NK-92 (cell line): ENCODE results near the gene SMOC2.
"Not testable (repeated sequence)": the region's sequence is repeated elsewhere in the genome, so short reads cannot be mapped to it uniquely, and the experiment has no call there.

ENCODE experiments used
- DNase-seq: peaks from one replicate; lab custom pipeline; 2025; ENCODE audit not compliant: unreplicated experiment; lab: John Stamatoyannopoulos, UW

SMOC2 gene

GRCh38 chr6:168599118-168599494 lies 158.1 kb downstream of the SMOC2 start:
- DNase-seq = no peak

- no peak for DNase-seq
Measured at GRCh38 chr6:168599769-168600330, 158.9 kb downstream of the SMOC2 start.

GRCh38 chr6:168600381-168600780 lies 159.4 kb downstream of the SMOC2 start:
- no peak for DNase-seq

- no peak for DNase-seq
Measured at GRCh38 chr6:168601111-168601510, 160.1 kb downstream of the SMOC2 start.

GRCh38 chr6:168601546-168601945 lies 160.6 kb downstream of the SMOC2 start:
- DNase-seq = no peak

- no peak for DNase-seq
Measured at GRCh38 chr6:168602576-168602975, 161.6 kb downstream of the SMOC2 start.

GRCh38 chr6:168603234-168603633 lies 162.2 kb downstream of the SMOC2 start:
- DNase-seq = no peak

GRCh38 chr6:168605964-168606363 lies 165.0 kb downstream of the SMOC2 start:
- no peak for DNase-seq

GRCh38 chr6:168606722-168607121 lies 165.7 kb downstream of the SMOC2 start:
- DNase-seq = no peak

- no peak for DNase-seq
Measured at GRCh38 chr6:168607272-168608112, 166.5 kb downstream of the SMOC2 start.

GRCh38 chr6:168608113-168608400 lies 167.1 kb downstream of the SMOC2 start:
- no peak for DNase-seq

GRCh38 chr6:168609026-168609685 lies 168.2 kb downstream of the SMOC2 start:
- DNase-seq = no peak

GRCh38 chr6:168609914-168610490 lies 169.0 kb downstream of the SMOC2 start:
- no peak for DNase-seq

GRCh38 chr6:168610966-168611365 lies 170.0 kb downstream of the SMOC2 start:
- not testable (repeated sequence) for DNase-seq

- DNase-seq = no peak
Measured at GRCh38 chr6:168611691-168612090, 170.7 kb downstream of the SMOC2 start.

- DNase-seq = no peak
Measured at GRCh38 chr6:168612586-168612985, 171.6 kb downstream of the SMOC2 start.

- no peak for DNase-seq
Measured at GRCh38 chr6:168615837-168616236, 174.9 kb downstream of the SMOC2 start.

- no peak for DNase-seq
Measured at GRCh38 chr6:168616816-168617765, 176.1 kb downstream of the SMOC2 start.

GRCh38 chr6:168618546-168619315 lies 177.7 kb downstream of the SMOC2 start:
- DNase-seq = no peak
